Subcutaneous adipose tissue (tissue), 4 donors: Measurements from ENCODE around the gene PGAP3. TPM values are rescaled to one million over a fixed set of nuclear protein-coding genes. Genes with fewer than 3 reads are reported as not detected.

Source experiments
- total RNA-seq, 4 donors: library from RNA; depleted of rRNA; stranded (reverse); fragments of >200 nt; gene quantifications; one replicate each; pipeline ENCODE4 v1.1.0, GENCODE V29; 2016
- TF ChIP-seq, protein P1 (sequence below): fragments of 450-650 bp; IDR thresholded peaks from one replicate; pipeline ENCODE4 v1.5.1; 2016; ENCODE audit warnings: low read depth, mild to moderate bottlenecking, control low read depth, antibody characterized with exemption, moderate library complexity

The PGAP3 gene
- total RNA-seq, 4 donors from 2014 or later, result 7.6 to 12.8 (median 8.0) TPM

DNA sequence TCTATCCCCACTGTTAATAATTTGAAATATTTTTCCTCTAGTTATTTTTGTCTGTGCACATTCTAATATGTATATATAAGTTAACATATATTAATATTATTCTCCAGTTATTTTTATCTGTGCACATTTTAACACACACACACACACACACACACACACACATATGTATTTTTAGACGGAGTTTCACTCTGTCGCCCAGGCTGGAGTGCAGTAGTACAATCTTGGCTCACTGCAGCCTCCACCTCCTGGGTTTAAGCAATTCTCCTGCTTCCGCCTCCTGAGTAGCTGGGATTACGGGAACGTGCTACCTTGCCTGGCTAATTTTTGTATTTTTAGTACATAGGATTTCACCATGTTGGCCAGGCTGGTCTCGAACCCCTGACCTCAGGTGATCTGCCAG is 29.8 kb upstream of the PGAP3 start:
- TF ChIP-seq, protein P1, sequence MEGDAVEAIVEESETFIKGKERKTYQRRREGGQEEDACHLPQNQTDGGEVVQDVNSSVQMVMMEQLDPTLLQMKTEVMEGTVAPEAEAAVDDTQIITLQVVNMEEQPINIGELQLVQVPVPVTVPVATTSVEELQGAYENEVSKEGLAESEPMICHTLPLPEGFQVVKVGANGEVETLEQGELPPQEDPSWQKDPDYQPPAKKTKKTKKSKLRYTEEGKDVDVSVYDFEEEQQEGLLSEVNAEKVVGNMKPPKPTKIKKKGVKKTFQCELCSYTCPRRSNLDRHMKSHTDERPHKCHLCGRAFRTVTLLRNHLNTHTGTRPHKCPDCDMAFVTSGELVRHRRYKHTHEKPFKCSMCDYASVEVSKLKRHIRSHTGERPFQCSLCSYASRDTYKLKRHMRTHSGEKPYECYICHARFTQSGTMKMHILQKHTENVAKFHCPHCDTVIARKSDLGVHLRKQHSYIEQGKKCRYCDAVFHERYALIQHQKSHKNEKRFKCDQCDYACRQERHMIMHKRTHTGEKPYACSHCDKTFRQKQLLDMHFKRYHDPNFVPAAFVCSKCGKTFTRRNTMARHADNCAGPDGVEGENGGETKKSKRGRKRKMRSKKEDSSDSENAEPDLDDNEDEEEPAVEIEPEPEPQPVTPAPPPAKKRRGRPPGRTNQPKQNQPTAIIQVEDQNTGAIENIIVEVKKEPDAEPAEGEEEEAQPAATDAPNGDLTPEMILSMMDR, result no peak

DNA sequence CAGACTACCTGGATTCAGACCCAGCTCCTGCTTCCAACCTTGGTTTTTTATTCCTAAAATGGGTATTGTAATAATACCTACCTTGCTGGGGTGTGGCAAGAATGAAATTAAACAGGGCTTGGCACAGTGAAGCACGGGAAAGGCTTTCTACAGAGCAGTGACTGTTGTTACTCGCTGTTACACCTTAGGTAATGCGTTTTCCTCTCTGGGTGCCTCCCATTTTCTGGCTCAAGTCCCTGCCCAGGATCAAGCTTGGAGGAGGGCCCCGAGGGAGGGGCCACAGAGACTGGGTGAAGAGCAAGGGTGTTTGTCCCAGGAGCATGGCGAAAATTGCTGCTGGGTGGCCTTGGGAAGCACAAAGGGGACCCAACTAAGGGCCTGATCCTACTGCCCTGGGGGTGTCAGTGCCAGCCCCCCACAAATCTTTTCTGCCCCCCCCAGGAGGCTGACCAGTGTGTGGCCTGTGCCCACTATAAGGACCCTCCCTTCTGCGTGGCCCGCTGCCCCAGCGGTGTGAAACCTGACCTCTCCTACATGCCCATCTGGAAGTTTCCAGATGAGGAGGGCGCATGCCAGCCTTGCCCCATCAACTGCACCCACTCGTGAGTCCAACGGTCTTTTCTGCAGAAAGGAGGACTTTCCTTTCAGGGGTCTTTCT is 29.2 kb upstream of the PGAP3 start:
- TF ChIP-seq, protein P1, result no peak

DNA sequence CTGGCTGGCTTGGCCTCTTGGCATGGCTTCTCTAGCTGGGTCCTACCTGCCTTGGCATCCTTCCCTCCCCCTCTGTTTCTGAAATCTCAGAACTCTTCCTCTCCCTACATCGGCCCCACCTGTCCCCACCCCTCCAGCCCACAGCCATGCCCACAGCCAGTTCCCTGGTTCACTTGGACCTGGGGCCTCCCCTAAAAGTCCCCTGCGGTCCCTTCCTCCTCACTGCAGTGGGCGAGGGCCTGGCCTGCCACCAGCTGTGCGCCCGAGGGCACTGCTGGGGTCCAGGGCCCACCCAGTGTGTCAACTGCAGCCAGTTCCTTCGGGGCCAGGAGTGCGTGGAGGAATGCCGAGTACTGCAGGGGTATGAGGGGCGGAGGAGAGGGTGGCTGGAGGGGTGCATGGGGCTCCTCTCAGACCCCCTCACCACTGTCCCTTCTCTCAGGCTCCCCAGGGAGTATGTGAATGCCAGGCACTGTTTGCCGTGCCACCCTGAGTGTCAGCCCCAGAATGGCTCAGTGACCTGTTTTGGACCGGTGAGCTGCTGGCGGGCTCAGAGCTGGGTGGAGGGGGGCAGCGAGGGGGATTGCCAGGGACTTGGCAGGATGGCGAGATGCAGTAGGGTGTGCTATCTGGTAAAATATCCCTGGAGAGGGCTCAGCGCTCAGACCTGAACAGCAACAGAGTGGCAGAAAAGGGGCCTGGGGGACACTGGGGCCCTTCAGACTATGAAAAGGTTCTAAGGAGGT is 28.4 kb upstream of the PGAP3 start:
- TF ChIP-seq, protein P1, result no peak

DNA sequence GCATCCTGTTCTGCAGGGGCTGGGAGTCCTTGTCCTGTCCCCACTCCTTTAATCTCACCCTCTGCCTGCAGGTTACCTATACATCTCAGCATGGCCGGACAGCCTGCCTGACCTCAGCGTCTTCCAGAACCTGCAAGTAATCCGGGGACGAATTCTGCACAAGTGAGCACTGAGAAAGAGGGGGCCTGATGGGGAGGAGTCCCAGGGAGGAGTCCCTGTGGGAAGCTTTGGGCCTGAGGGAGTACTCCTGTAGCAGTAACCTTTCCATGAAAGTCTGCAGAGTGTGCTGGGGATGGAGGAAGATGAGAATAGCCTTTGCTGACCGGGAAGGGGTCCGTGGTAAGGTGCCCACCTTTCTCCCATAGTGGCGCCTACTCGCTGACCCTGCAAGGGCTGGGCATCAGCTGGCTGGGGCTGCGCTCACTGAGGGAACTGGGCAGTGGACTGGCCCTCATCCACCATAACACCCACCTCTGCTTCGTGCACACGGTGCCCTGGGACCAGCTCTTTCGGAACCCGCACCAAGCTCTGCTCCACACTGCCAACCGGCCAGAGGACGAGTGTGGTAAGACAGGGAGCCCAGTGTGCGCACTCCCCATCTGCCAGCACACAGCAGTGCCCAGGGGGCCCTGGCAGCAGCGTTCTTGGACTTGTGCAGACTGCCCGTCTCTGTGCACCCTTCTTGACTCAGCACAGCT is 27.7 kb upstream of the PGAP3 start:
- TF ChIP-seq, protein P1, result no peak

DNA sequence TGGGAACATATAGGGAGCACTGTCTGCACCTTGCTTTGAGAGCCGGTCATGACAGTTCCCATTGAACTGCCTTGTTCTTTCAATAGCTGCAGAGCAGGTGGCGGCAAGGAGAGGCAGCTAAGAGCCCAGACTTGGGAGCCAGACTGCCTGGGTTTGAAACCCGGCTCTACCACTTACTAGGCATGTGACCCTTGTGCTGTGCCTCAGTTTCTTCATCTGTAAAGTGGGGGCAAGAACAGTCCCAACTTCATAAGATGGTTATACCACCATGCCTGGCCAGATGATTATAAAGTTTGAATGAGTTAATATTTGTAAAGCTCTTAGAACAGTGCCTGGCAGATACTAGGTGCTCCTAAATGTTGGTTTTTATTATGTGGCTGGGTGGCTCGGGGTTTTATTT is 26.4 kb upstream of the PGAP3 start:
- TF ChIP-seq, protein P1, result no peak

DNA sequence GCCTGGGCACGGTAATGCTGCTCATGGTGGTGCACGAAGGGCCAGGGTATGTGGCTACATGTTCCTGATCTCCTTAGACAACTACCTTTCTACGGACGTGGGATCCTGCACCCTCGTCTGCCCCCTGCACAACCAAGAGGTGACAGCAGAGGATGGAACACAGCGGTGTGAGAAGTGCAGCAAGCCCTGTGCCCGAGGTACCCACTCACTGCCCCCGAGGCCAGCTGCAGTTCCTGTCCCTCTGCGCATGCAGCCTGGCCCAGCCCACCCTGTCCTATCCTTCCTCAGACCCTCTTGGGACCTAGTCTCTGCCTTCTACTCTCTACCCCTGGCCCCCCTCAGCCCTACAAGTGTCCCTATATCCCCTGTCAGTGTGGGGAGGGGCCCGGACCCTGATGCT is 24.0 kb upstream of the PGAP3 start:
- TF ChIP-seq, protein P1, result no peak
